ENCODE data around the gene MAP7.
"Not testable (repeated sequence)": the region's sequence is repeated elsewhere in the genome, so short reads cannot be mapped to it uniquely, and the experiment has no call there.

The MAP7 gene

GRCh38 chr6:136309729-136310311 is 240.4 kb downstream of the MAP7 start:
- DNase-seq (ENCODE audit: low read depth in 4 of 4, low spot score in 1 of 4), result no peak

DNA sequence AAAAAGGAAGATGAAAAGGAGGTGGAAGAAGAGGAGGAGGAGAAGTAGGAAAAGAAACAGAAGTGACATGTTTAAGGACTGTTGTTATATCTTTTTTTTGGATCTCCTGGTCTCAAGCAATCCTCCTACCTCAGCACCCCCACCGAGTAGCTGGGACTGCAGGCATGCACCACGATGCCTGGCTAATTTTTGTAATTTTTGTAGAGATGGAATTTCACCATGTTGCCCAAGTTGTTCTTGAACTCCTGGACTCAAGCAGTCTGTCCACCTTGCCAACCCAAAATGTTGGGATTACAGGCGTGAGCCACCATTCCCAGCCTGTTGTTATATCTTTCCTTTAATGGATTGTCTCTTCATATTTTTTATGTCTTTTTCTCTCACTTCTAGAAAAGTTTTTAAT is 241.1 kb downstream of the MAP7 start:
- DNase-seq (ENCODE audit: low read depth in 4 of 4, low spot score in 1 of 4), result no peak

GRCh38 chr6:136308469-136308868 is 241.8 kb downstream of the MAP7 start:
- DNase-seq (ENCODE audit: low read depth in 4 of 4, low spot score in 1 of 4), result not testable (repeated sequence)

GRCh38 chr6:136307351-136307750 is 242.9 kb downstream of the MAP7 start:
- no peak for DNase-seq (ENCODE audit: low read depth in 4 of 4, low spot score in 1 of 4)

DNA sequence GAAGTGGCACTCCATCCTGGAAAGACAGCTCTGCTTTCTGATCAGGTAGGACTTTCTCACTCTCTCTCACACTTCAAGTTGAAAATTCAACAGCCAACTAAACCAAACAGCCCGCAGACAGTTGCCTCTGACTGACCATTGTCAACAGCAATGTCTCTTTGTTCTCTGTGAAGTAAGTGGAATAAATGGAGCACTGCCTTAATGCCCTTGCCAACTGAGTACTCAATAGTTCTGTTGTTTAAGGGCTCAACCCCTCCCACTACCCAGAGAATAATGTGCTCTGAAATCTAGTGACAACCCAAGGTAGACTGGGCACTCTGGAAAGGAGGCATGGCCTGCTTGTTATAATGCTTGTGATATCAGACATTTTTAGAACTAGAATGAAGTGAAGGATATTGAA is 243.8 kb downstream of the MAP7 start:
- DNase-seq (ENCODE audit: low read depth in 4 of 4, low spot score in 1 of 4), result no peak

GRCh38 chr6:136304410-136304809 is 245.8 kb downstream of the MAP7 start:
- no peak for DNase-seq (ENCODE audit: low read depth in 4 of 4, low spot score in 1 of 4)

- DNase-seq (ENCODE audit: low read depth in 4 of 4, low spot score in 1 of 4), result no peak
Measured at GRCh38 chr6:136303516-136303915, 246.7 kb downstream of the MAP7 start.

- no peak for DNase-seq (ENCODE audit: low read depth in 4 of 4, low spot score in 1 of 4)
Measured at GRCh38 chr6:136294621-136295020, 255.6 kb downstream of the MAP7 start.

Measured in stimulated activated CD4-positive, alpha-beta T cell treated with anti-CD3 and anti-CD28 coated beads, Interleukin-1b, Interleukin-23, amount 100 ng/mL, for 24 hours (primary cell).